K562 (cell line): ENCODE measurements around the gene CCL22. TPM values are rescaled to one million over a fixed set of nuclear protein-coding genes. Genes with fewer than 3 reads are reported as not detected.

Source experiments
- ATAC-seq: fragments of 200-7000 bp; cut with Tn5 transposase; 3 replicates; pipeline ENCODE4 v1.9.1; 2020; ENCODE audit warnings: moderate library complexity
- BruUV-seq: library from RNA; stranded (reverse); fragments of 400-500 nt; replicated peaks from 2 replicates; lab custom pipeline; 2021; lab: Mats Ljungman, UMichigan
- CTCF ChIA-PET: fragments of 300-600 bp; formaldehyde crosslinking; extraction: SDS; loops from one replicate; lab custom pipeline; 2021; ENCODE audit warnings: low intra/inter-chr PET ratio; lab: Yijun Ruan, JAX
- POLR2A ChIA-PET: fragments of 300-600, 350-650 bp; sonication (Branson Sonifier 250); formaldehyde crosslinking; extraction: SDS; loops from one replicate; lab custom pipeline; 2021; ENCODE audit warnings: antibody characterized with exemption, inconsistent platforms; lab: Yijun Ruan, JAX
- DNase-seq, 4 experiments: peaks; one replicate each; pipeline versions ENCODE4 v3.0.0 to v3.0.0-alpha.2; 2011 to 2018; ENCODE audit warnings: low spot score in 3 of 4, mixed read lengths in 3 of 4; ENCODE audit errors: extremely low read depth in 1 of 4
- FAIRE-seq: peaks from 2 replicates; lab custom pipeline; 2011; peaks lifted over from hg19 to GRCh38; lab: Jason Lieb, UNC
- H2AFZ ChIP-seq: 2 replicates; pipeline ENCODE4 v1.6.0; 2011; ENCODE audit warnings: low read depth, low read length, control low read depth, inconsistent platforms
- H3K27ac ChIP-seq: fragments of 200-600 bp; 3 replicates; pipeline ENCODE4 v1.8.0; 2011; ENCODE audit warnings: low read depth, mild to moderate bottlenecking, control low read depth, inconsistent platforms, low read length, moderate library complexity, mixed read lengths; ENCODE audit errors: extremely low read depth
- H3K27me3 ChIP-seq, 2 experiments: fragments of 300-600 bp in 1 of 2; 2 replicates in 1 of 2; 3 replicates in 1 of 2; pipeline versions ENCODE4 v1.6.0 to v1.8.0; 2011; ENCODE audit warnings: inconsistent platforms in 2 of 2, low read length in 2 of 2, mild to moderate bottlenecking in 1 of 2, mixed read lengths in 1 of 2, moderate library complexity in 1 of 2; ENCODE audit not compliant: control insufficient read depth in 2 of 2, insufficient read depth in 2 of 2
- H3K36me3 ChIP-seq: fragments of 300-600 bp; 3 replicates; pipeline ENCODE4 v1.8.0; 2011; ENCODE audit warnings: mild to moderate bottlenecking, low read length, inconsistent platforms; ENCODE audit not compliant: control insufficient read depth, insufficient read depth
- H3K4me1 ChIP-seq, 2 experiments: fragments of 200-600 bp in 1 of 2; replicated peaks in 1 of 2; 2 replicates in 1 of 2; 3 replicates in 1 of 2; pipeline versions ENCODE4 v1.5.1 to v1.8.0; 2011; ENCODE audit warnings: inconsistent platforms in 2 of 2, low read length in 2 of 2, mild to moderate bottlenecking in 1 of 2, mixed read lengths in 1 of 2, moderate library complexity in 1 of 2; ENCODE audit not compliant: control insufficient read depth in 2 of 2, insufficient read depth in 2 of 2
- H3K4me2 ChIP-seq: 2 replicates; pipeline ENCODE4 v1.6.1; 2011; ENCODE audit warnings: low read length, control low read depth, inconsistent platforms, mixed read lengths; ENCODE audit not compliant: insufficient read depth
- H3K4me3 ChIP-seq: fragments of 200-600 bp; sonication (generic), shearing (Covaris generic); 2 replicates; pipeline ENCODE4 v1.5.1; 2016; ENCODE audit warnings: control low read depth, inconsistent platforms
- H3K79me2 ChIP-seq: fragments of 200-600 bp; 3 replicates; pipeline ENCODE4 v1.8.0; 2011; ENCODE audit warnings: low read length, inconsistent platforms; ENCODE audit not compliant: control insufficient read depth, insufficient read depth
- H3K9ac ChIP-seq, 2 experiments: 2 replicates each; pipeline versions ENCODE4 v1.6.0 to v1.6.1; 2011; ENCODE audit warnings: low read depth in 2 of 2, low read length in 2 of 2, control low read depth in 1 of 2, inconsistent platforms in 1 of 2, mild to moderate bottlenecking in 1 of 2, mixed read lengths in 1 of 2; ENCODE audit not compliant: insufficient read depth in 1 of 2
- H3K9me1 ChIP-seq: one replicate; pipeline ENCODE4 v1.6.0; 2011; ENCODE audit warnings: inconsistent platforms, mild to moderate bottlenecking, low read length, moderate library complexity; ENCODE audit not compliant: control insufficient read depth, insufficient read depth
- H3K9me3 ChIP-seq: replicated peaks from 2 replicates; pipeline ENCODE4 v1.5.1; 2011; ENCODE audit warnings: low read depth, low read length, inconsistent platforms; ENCODE audit not compliant: control insufficient read depth, insufficient read depth
- H4K20me1 ChIP-seq: replicated peaks from 2 replicates; pipeline ENCODE4 v1.6.1; 2011; ENCODE audit warnings: low read length, inconsistent platforms, mixed read lengths; ENCODE audit not compliant: control insufficient read depth, insufficient read depth
- ARID1B ChIP-seq: fragments of 450-650 bp; IDR thresholded peaks from 2 replicates; pipeline ENCODE4 v1.6.1; 2016; ENCODE audit warnings: antibody characterized with exemption, mild to moderate bottlenecking, inconsistent platforms
- NFIC ChIP-seq: fragments of 450-650 bp; IDR thresholded peaks from 2 replicates; pipeline ENCODE4 v1.6.1; 2017; ENCODE audit warnings: mild to moderate bottlenecking, inconsistent platforms
- PHF8 ChIP-seq: fragments of 200-600 bp; sonication (generic); IDR thresholded peaks from 2 replicates; pipeline ENCODE4 v1.6.1; 2012; ENCODE audit warnings: mixed run types, mild to moderate bottlenecking, inconsistent platforms, low read length, moderate library complexity, borderline replicate concordance
- TAF7 ChIP-seq: fragments of 450-650 bp; IDR thresholded peaks from 2 replicates; pipeline ENCODE4 v1.6.1; 2016; ENCODE audit warnings: missing genetic modification characterization, missing compliant biosample characterization
- TRIM24 ChIP-seq, 2 experiments: fragments of 450-650 bp; IDR thresholded peaks; 2 replicates each; pipeline ENCODE4 v1.6.1; 2016
- WGBS: fragments of 100-300 bp; shearing (Covaris generic); methylation state at CpG from one replicate; pipeline ENCODE4 v1.1.6; 2016; ENCODE audit warnings: low coverage, mixed read lengths; ENCODE audit not compliant: insufficient coverage; ENCODE audit errors: missing lambda C conversion rate; 5-methylcytosine and 5-hydroxymethylcytosine counted together
- in situ Hi-C: fragments of 300-500 bp; cut with MboI; formaldehyde crosslinking; loops from 4 replicates; pipeline ENCODE4 v1.15.0; 2018; ENCODE audit warnings: inconsistent platforms, mixed read lengths
- intact Hi-C: fragments of 100-400 bp; cut with micrococcal nuclease; formaldehyde crosslinking; loops from 2 replicates; pipeline ENCODE4 v1.14.2; 2022
- polyA plus RNA-seq, 8 experiments: library from polyadenylated mRNA; depleted of rRNA in 4 of 8; stranded (reverse) in 5 of 8; unstranded in 3 of 8; fragments of >200 nt; fragmentation: Nextera tagmentation in 2 of 8; fragmentation: Illumina TruSeq in 1 of 8; extraction: Ambion mirVana in 2 of 8; extraction: Trizol in 1 of 8; gene quantifications; 2 replicates each; pipeline versions ENCODE4 v1.2.1 to v1.2.3, GENCODE V29; 2011 to 2014; ENCODE audit warnings: inconsistent platforms in 1 of 8, missing spikeins in 1 of 8
- total RNA-seq, 7 experiments: library from RNA; depleted of rRNA in 6 of 7; stranded (reverse); fragments of >200 nt in 6 of 7; fragmentation: Illumina TruSeq in 2 of 7; extraction: Trizol in 2 of 7; gene quantifications; 2 replicates each; pipeline versions ENCODE4 v1.2.1 to v1.2.3, GENCODE V29; 2011 to 2021; ENCODE audit warnings: low replicate concordance in 1 of 7
- TF ChIP-seq, protein P1 (sequence below): fragments of 450-650 bp; IDR thresholded peaks from 2 replicates; pipeline ENCODE4 v1.6.1; 2016
- TF ChIP-seq, protein P2 (sequence below): fragments of 450-650 bp; IDR thresholded peaks from 2 replicates; pipeline ENCODE4 v1.6.1; 2017; ENCODE audit warnings: antibody characterized with exemption
- TF ChIP-seq, protein P3 (sequence below): sonication (generic); formaldehyde crosslinking; IDR thresholded peaks from 2 replicates; pipeline ENCODE4 v1.5.0; 2020; ENCODE audit warnings: missing genetic modification reagents
- TF ChIP-seq, protein P4 (sequence below): fragments of 250-450 bp; sonication (Bioruptor Pico); IDR thresholded peaks from 2 replicates; pipeline ENCODE4 v1.5.0; 2021; ENCODE audit warnings: mild to moderate bottlenecking, moderate library complexity
- TF ChIP-seq, protein P5 (sequence below): fragments of 250-450 bp; sonication (Bioruptor Pico); IDR thresholded peaks from 2 replicates; pipeline ENCODE4 v1.4.0; 2020; ENCODE audit warnings: mild to moderate bottlenecking, moderate library complexity

Gene CCL22
- total and polyA plus RNA-seq, 9 of the 15 experiments (the other 6 are each of a cell fraction or from before 2014, with no cell fraction given): 0.04 to 0.29 (median 0.06) TPM; not detected in 5

DNA sequence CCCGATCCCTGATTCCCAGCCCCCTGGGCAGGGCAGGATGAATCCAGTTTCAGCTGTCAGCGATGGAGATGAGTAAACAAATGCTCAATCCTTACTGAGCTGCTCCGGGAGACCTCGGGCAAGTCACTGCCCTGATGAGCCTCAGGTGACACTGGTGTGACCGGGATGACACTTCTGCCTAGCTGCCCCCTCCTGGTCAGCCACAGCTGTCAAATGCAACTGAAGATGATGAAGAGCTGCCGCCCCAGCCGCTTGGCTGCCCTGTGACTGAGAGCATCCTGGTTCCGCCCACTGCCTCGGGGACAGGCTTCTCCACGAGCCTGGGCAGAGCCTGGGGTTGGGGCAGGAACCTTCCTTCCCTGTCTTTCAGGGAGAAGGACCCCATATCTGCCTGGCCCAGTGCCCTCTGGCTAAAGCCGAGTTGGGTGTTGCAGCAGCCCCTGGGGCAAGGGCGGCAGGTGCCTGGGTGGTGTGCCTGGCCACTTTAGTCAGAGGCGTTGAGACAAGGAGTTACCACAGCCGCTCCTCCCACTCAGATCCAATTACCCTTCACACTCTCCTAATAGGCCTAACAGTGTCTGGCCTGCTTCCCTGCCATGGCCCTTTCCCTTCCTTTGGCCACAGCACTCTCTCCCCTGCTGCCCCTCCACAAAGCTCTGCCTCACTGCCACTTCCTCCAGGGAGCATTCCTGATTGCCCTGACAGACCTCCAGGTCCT is 51.4 kb downstream of the CCL22 start (continued):
- TF ChIP-seq, protein P1, sequence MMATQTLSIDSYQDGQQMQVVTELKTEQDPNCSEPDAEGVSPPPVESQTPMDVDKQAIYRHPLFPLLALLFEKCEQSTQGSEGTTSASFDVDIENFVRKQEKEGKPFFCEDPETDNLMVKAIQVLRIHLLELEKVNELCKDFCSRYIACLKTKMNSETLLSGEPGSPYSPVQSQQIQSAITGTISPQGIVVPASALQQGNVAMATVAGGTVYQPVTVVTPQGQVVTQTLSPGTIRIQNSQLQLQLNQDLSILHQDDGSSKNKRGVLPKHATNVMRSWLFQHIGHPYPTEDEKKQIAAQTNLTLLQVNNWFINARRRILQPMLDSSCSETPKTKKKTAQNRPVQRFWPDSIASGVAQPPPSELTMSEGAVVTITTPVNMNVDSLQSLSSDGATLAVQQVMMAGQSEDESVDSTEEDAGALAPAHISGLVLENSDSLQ: peak; percentile 31; the same call in 1 of the 2 replicates
- TF ChIP-seq, protein P2, sequence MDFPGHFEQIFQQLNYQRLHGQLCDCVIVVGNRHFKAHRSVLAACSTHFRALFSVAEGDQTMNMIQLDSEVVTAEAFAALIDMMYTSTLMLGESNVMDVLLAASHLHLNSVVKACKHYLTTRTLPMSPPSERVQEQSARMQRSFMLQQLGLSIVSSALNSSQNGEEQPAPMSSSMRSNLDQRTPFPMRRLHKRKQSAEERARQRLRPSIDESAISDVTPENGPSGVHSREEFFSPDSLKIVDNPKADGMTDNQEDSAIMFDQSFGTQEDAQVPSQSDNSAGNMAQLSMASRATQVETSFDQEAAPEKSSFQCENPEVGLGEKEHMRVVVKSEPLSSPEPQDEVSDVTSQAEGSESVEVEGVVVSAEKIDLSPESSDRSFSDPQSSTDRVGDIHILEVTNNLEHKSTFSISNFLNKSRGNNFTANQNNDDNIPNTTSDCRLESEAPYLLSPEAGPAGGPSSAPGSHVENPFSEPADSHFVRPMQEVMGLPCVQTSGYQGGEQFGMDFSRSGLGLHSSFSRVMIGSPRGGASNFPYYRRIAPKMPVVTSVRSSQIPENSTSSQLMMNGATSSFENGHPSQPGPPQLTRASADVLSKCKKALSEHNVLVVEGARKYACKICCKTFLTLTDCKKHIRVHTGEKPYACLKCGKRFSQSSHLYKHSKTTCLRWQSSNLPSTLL: no peak

DNA sequence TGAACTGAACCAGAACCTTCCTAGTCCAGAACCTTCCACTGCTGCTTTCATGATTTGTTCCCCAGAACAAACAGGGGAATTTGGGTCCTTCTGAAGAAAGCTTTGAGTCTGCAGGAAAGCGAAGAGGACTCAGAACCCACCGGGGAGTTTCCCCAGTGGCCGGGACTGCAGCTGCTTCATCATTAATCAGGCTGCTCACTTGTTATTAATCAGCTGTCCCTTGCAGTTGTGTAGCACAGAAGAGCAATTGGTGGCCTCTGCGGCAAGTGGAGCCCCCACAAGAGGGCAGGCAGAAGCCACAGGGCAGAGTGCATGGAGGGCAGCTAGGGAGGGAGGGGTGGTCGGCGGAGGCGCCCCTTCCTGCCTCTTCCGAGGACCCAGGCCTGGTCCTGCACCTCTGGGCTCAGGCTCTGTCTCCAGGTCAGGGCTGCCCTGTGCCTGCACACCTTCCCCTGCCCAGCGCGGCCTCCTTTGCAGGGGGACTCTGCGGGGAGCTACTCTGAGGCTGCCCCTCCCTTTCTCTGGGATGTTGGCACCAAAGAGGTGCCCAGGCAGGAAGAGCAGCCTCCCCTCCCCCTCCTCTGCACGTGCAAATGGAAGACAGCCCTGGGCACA is 52.9 kb downstream of the CCL22 start:
- BruUV-seq: no TSS peak
- WGBS: 2% methylated on average over 12 of the region's 12 CpGs
- H3K4me2 ChIP-seq: no peak overlapping the region
- peaks cover 0 to 18% of the 10 kb centered on the region in 2 experiments; a peak in 2 of 5 replicates for H3K4me1 ChIP-seq
- in situ Hi-C loops: loop anchor here (10.0 kb wide), 1 partner anchor 327 kb away; no protein-coding TSS in a partner anchor
- H3K4me3 ChIP-seq: no peak overlapping the region
- CTCF ChIA-PET: no interaction called here
- no peak overlapping the region for H3K9ac ChIP-seq
- DNase-seq (no peak), FAIRE-seq (no peak), ATAC-seq (no peak)
- no peaks in the 10 kb centered on the region for H4K20me1 ChIP-seq
- peaks cover 11 to 50% of the 10 kb centered on the region in 2 experiments; a peak in 4 of 5 replicates for H3K27me3 ChIP-seq
- H3K9me3 ChIP-seq: no peaks in the 10 kb centered on the region
- H2AFZ ChIP-seq: no peak overlapping the region
- no peaks in the 10 kb centered on the region for H3K9me1 ChIP-seq
- H3K36me3 ChIP-seq: no peaks in the 10 kb centered on the region
- no peak overlapping the region for H3K27ac ChIP-seq
- POLR2A ChIA-PET: no interaction called here
- no peaks in the 10 kb centered on the region for H3K79me2 ChIP-seq
- intact Hi-C loops: no loop called here
- TF ChIP-seq TRIM24 (IDR thresholded peaks at IDR 0.05) (no peak), ARID1B (no peak), TAF7 (tag) (no peak), NFIC (no peak), PHF8 (no peak)
- TF ChIP-seq, protein P3, sequence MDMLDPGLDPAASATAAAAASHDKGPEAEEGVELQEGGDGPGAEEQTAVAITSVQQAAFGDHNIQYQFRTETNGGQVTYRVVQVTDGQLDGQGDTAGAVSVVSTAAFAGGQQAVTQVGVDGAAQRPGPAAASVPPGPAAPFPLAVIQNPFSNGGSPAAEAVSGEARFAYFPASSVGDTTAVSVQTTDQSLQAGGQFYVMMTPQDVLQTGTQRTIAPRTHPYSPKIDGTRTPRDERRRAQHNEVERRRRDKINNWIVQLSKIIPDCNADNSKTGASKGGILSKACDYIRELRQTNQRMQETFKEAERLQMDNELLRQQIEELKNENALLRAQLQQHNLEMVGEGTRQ (CRISPR knock-in tag): no peak
- TF ChIP-seq, protein P4, sequence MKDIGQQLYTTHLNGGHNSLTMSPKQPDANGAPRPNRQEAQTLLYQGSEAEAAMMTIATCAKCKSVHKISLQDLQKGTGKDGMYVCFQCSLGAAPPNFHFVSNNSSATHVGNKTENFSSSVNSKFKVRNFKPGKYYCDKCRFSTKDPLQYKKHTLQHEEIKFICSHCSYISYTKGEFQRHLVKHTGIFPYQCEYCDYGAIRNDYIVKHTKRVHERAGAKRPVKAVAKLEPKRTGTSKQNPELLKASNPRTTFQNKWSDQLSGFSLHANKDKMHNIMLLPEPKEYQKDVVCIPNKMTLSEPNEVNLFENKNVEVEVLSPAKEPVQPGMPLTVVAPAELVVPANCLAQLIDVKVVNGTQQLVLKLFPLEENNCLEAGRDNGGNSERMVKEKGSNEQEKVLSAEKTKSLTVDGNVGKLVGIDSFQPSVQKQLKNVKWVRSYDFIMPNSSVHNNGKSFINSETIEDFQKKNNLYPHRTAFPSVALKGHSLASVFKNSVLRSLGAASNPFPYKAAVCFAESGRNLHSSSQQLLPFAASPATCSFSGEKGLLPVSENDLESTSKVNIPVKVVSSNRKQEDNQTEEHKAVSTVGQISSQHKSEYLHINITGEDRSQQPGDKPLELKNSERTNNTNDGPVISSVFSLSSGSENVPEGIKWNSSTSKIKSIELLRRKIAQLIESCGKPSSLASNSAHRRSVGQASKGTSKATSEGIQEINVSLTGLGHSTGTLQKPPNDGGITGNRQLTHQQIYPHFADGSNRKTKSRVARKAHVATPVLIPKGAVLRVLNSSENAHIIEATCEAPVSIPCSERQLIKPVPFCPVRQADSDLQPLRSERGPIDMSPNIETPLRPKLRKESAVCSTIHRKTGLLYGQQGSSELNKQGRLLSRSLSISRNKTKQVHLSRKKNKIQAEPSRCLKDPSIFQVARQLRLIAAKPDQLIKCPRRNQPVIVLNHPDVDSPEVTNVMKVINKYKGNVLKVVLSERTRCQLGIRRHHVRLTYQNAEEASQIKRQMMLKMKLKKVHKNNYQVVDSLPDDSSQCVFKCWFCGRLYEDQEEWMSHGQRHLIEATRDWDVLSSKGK (CRISPR knock-in tag): no peak
- TF ChIP-seq, protein P5, sequence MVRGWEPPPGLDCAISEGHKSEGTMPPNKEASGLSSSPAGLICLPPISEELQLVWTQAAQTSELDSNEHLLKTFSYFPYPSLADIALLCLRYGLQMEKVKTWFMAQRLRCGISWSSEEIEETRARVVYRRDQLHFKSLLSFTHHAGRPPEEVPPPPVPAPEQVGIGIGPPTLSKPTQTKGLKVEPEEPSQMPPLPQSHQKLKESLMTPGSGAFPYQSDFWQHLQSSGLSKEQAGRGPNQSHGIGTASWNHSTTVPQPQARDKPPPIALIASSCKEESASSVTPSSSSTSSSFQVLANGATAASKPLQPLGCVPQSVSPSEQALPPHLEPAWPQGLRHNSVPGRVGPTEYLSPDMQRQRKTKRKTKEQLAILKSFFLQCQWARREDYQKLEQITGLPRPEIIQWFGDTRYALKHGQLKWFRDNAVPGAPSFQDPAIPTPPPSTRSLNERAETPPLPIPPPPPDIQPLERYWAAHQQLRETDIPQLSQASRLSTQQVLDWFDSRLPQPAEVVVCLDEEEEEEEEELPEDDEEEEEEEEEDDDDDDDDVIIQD (CRISPR knock-in tag): no peak
